K562 (cell line): ENCODE data around the gene EIF3C.
"Not testable (repeated sequence)": the region's sequence is repeated elsewhere in the genome, so short reads cannot be mapped to it uniquely, and the experiment has no call there.

Experiments
- ELF1 ChIP-seq: fragments of 200-800 bp; sonication (Bioruptor generic); IDR thresholded peaks from 2 replicates; pipeline ENCODE4 v1.6.1; 2016; ENCODE audit warnings: missing genetic modification characterization, missing compliant biosample characterization
- ELF4 ChIP-seq: fragments of 450-650 bp; formaldehyde crosslinking; IDR thresholded peaks from 2 replicates; pipeline ENCODE4 v1.4.0; 2022; ENCODE audit warnings: missing genetic modification characterization
- EZH2 ChIP-seq: IDR thresholded peaks from 2 replicates; pipeline ENCODE4 v1.6.1; 2012; ENCODE audit warnings: low read depth, mild to moderate bottlenecking, inconsistent platforms, low read length, borderline replicate concordance
- JUND ChIP-seq, 2 experiments: IDR thresholded peaks; 2 replicates in 1 of 2; 3 replicates in 1 of 2; pipeline ENCODE4 v1.6.1; 2011; ENCODE audit warnings: borderline replicate concordance in 2 of 2, low read depth in 2 of 2, low read length in 2 of 2, improper control_type of control experiment in 1 of 2, missing biosample characterization in 1 of 2, missing genetic modification characterization in 1 of 2, missing genetic modification reagents in 1 of 2
- NFE2 ChIP-seq: IDR thresholded peaks from 2 replicates; pipeline ENCODE4 v1.6.1; 2014; ENCODE audit warnings: antibody characterized with exemption, low read depth
- NR4A1 ChIP-seq, 2 experiments: fragments of 250-450 bp in 1 of 2; fragments of 450-650 bp in 1 of 2; sonication (Bioruptor Pico) in 1 of 2; IDR thresholded peaks; 2 replicates each; pipeline versions ENCODE4 v1.4.0 to v1.6.1; 2016 to 2020; ENCODE audit warnings: mild to moderate bottlenecking in 2 of 2, missing compliant biosample characterization in 1 of 2, missing genetic modification characterization in 1 of 2, moderate library complexity in 1 of 2
- POLR2A ChIP-seq: fragments of 450-650 bp; conservative IDR thresholded peaks from 2 replicates; pipeline ENCODE4 v1.6.1; 2016
- SRSF1 ChIP-seq: fragments of 200-400 bp; formaldehyde crosslinking; IDR thresholded peaks from 2 replicates; pipeline ENCODE4 v1.6.1; 2017; ENCODE audit warnings: mild to moderate bottlenecking, low read depth, low read length, moderate library complexity
- U2AF1 ChIP-seq: fragments of 200-400 bp; formaldehyde crosslinking; optimal IDR thresholded peaks from 2 replicates; pipeline ENCODE3; 2017; ENCODE audit warnings: mild to moderate bottlenecking, low read depth, low read length, moderate library complexity
- ZNF274 ChIP-seq: IDR thresholded peaks from 2 replicates; pipeline ENCODE4 v1.6.1; 2011; ENCODE audit warnings: low read depth, mild to moderate bottlenecking, low read length, moderate library complexity, borderline replicate concordance
- TF ChIP-seq, protein P1 (sequence below), 3 experiments: IDR thresholded peaks in 2 of 3; conservative IDR thresholded peaks in 1 of 3; 2 replicates each; pipeline ENCODE4 v1.5.1; 2011 to 2012; ENCODE audit warnings: low read length in 3 of 3, mild to moderate bottlenecking in 3 of 3, control low read depth in 2 of 3, improper control_type of control experiment in 1 of 3, inconsistent platforms in 1 of 3, low read depth in 1 of 3, mixed read lengths in 1 of 3, moderate library complexity in 1 of 3; ENCODE audit not compliant: insufficient read depth in 2 of 3
- TF ChIP-seq, protein P2 (sequence below): sonication (generic); formaldehyde crosslinking; IDR thresholded peaks from 2 replicates; pipeline ENCODE4 v1.8.1; 2023; ENCODE audit warnings: mild to moderate bottlenecking, missing genetic modification reagents
- TF ChIP-seq, protein P3 (sequence below): conservative IDR thresholded peaks from 2 replicates; pipeline ENCODE4 v1.6.1; 2011; ENCODE audit warnings: low read depth, mild to moderate bottlenecking, low read length; ENCODE audit not compliant: control insufficient read depth
- TF ChIP-seq, protein P4 (sequence below): fragments of 450-650 bp; formaldehyde crosslinking; IDR thresholded peaks from 2 replicates; pipeline ENCODE4 v1.4.0; 2020; ENCODE audit warnings: mild to moderate bottlenecking, moderate library complexity

DNA sequence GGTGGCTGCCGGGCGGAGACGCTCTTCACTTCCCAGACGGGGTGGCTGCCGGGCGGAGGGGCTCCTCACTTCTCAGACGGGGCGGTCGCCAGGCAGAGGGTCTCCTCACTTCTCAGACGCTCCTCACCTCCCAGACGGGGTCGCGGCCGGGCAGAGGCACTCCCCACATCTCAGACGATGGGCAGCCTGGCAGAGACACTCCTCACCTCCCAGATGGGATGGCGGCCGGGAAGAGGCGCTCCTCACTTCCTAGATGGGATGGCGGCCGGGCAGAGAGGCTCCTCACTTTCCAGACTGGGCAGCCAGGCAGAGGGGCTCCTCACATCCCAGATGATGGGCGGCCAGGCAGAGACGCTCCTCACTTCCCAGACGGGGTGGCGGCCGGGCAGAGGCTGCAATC is 45.0 kb upstream of the EIF3C start:
- not testable (repeated sequence) for TF ChIP-seq EZH2; NR4A1 (CRISPR knock-in tag; IDR thresholded peaks at IDR 0.05); NR4A1 (tag; IDR thresholded peaks at IDR 0.05); ELF1 (tag); POLR2A; U2AF1; NFE2; SRSF1; ZNF274; ELF4 (CRISPR knock-in tag); JUND (IDR thresholded peaks at IDR 0.05; ENCODE audit: borderline replicate concordance, low read depth, low read length); JUND (tag; IDR thresholded peaks at IDR 0.05; ENCODE audit: borderline replicate concordance, low read depth, low read length)
- TF ChIP-seq, protein P1, sequence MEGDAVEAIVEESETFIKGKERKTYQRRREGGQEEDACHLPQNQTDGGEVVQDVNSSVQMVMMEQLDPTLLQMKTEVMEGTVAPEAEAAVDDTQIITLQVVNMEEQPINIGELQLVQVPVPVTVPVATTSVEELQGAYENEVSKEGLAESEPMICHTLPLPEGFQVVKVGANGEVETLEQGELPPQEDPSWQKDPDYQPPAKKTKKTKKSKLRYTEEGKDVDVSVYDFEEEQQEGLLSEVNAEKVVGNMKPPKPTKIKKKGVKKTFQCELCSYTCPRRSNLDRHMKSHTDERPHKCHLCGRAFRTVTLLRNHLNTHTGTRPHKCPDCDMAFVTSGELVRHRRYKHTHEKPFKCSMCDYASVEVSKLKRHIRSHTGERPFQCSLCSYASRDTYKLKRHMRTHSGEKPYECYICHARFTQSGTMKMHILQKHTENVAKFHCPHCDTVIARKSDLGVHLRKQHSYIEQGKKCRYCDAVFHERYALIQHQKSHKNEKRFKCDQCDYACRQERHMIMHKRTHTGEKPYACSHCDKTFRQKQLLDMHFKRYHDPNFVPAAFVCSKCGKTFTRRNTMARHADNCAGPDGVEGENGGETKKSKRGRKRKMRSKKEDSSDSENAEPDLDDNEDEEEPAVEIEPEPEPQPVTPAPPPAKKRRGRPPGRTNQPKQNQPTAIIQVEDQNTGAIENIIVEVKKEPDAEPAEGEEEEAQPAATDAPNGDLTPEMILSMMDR (IDR thresholded peaks at IDR 0.05 in 2 of 3, conservative IDR thresholded peaks at IDR 0.05 in 1 of 3; ENCODE audit: insufficient read depth in 2 of 3, low read depth in 1 of 3, low read length in 3 of 3), result not testable (repeated sequence)
- TF ChIP-seq, protein P2, sequence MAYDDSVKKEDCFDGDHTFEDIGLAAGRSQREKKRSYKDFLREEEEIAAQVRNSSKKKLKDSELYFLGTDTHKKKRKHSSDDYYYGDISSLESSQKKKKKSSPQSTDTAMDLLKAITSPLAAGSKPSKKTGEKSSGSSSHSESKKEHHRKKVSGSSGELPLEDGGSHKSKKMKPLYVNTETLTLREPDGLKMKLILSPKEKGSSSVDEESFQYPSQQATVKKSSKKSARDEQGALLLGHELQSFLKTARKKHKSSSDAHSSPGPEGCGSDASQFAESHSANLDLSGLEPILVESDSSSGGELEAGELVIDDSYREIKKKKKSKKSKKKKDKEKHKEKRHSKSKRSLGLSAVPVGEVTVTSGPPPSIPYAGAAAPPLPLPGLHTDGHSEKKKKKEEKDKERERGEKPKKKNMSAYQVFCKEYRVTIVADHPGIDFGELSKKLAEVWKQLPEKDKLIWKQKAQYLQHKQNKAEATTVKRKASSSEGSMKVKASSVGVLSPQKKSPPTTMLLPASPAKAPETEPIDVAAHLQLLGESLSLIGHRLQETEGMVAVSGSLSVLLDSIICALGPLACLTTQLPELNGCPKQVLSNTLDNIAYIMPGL, result not testable (repeated sequence)
- TF ChIP-seq, protein P3, sequence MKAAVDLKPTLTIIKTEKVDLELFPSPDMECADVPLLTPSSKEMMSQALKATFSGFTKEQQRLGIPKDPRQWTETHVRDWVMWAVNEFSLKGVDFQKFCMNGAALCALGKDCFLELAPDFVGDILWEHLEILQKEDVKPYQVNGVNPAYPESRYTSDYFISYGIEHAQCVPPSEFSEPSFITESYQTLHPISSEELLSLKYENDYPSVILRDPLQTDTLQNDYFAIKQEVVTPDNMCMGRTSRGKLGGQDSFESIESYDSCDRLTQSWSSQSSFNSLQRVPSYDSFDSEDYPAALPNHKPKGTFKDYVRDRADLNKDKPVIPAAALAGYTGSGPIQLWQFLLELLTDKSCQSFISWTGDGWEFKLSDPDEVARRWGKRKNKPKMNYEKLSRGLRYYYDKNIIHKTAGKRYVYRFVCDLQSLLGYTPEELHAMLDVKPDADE, result not testable (repeated sequence)
- TF ChIP-seq, protein P4, sequence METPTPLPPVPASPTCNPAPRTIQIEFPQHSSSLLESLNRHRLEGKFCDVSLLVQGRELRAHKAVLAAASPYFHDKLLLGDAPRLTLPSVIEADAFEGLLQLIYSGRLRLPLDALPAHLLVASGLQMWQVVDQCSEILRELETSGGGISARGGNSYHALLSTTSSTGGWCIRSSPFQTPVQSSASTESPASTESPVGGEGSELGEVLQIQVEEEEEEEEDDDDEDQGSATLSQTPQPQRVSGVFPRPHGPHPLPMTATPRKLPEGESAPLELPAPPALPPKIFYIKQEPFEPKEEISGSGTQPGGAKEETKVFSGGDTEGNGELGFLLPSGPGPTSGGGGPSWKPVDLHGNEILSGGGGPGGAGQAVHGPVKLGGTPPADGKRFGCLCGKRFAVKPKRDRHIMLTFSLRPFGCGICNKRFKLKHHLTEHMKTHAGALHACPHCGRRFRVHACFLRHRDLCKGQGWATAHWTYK (CRISPR knock-in tag), result not testable (repeated sequence)
